Activated CD8-positive, alpha-beta memory T cell treated with anti-CD3 and anti-CD28 coated beads, Interleukin-2, amount 50 U/mL, for 24 hours (primary cell): ENCODE data around the gene TMSB10.
"Not testable (repeated sequence)": the region's sequence is repeated elsewhere in the genome, so short reads cannot be mapped to it uniquely, and the experiment has no call there.

ENCODE experiments used
- DNase-seq: peaks from one replicate; pipeline ENCODE4 v3.0.0-alpha.2; 2020; ENCODE audit errors: extremely low read depth

Gene TMSB10

GRCh38 chr2:84905181-84906107, at the start of gene TMSB10:
TSS of gene TMSB10 (plus strand) at chr2:84905656.
- DNase-seq = peak; percentile 55

- no peak for DNase-seq
Observed at GRCh38 chr2:84855731-84856130, 49.7 kb upstream of the TMSB10 start.

- DNase-seq = no peak
Observed at GRCh38 chr2:84856787-84857186, 48.7 kb upstream of the TMSB10 start.

GRCh38 chr2:84857566-84857965, 47.9 kb upstream of the TMSB10 start:
- DNase-seq = no peak

GRCh38 chr2:84858123-84858522, 47.3 kb upstream of the TMSB10 start:
- DNase-seq = no peak

GRCh38 chr2:84858937-84859336, 46.5 kb upstream of the TMSB10 start:
- no peak for DNase-seq

GRCh38 chr2:84861539-84861938, 43.9 kb upstream of the TMSB10 start:
- DNase-seq = no peak

- no peak for DNase-seq
Observed at GRCh38 chr2:84862006-84862405, 43.5 kb upstream of the TMSB10 start.

- DNase-seq = no peak
Observed at GRCh38 chr2:84865181-84865783, 40.2 kb upstream of the TMSB10 start.

- no peak for DNase-seq
Observed at GRCh38 chr2:84866122-84866521, 39.3 kb upstream of the TMSB10 start.

GRCh38 chr2:84868327-84868726, 37.1 kb upstream of the TMSB10 start:
- DNase-seq = not testable (repeated sequence)

- no peak for DNase-seq
Observed at GRCh38 chr2:84870306-84870705, 35.1 kb upstream of the TMSB10 start.

- not testable (repeated sequence) for DNase-seq
Observed at GRCh38 chr2:84872691-84873090, 32.8 kb upstream of the TMSB10 start.

GRCh38 chr2:84873350-84873749, 32.1 kb upstream of the TMSB10 start:
- DNase-seq = no peak

GRCh38 chr2:84874381-84875212, 30.9 kb upstream of the TMSB10 start:
- no peak for DNase-seq

GRCh38 chr2:84875213-84875560, 30.3 kb upstream of the TMSB10 start:
- no peak for DNase-seq

- not testable (repeated sequence) for DNase-seq
Observed at GRCh38 chr2:84875619-84876018, 29.8 kb upstream of the TMSB10 start.

GRCh38 chr2:84876369-84876768, 29.1 kb upstream of the TMSB10 start:
- DNase-seq = no peak

- DNase-seq = no peak
Observed at GRCh38 chr2:84878459-84878858, 27.0 kb upstream of the TMSB10 start.

GRCh38 chr2:84878896-84879583, 26.4 kb upstream of the TMSB10 start:
- DNase-seq = no peak

GRCh38 chr2:84879584-84880394, 25.7 kb upstream of the TMSB10 start:
- DNase-seq = no peak
